Activated B cell treated with CpG ODN at 0.5 μM for 24 hours (primary cell): ENCODE data around the gene APOC3. TPM values are rescaled to one million over a fixed set of nuclear protein-coding genes. Genes with fewer than 3 reads are reported as not detected.

Experiments
- ATAC-seq: fragments of 200-7000 bp; cut with Tn5 transposase; one replicate; pipeline ENCODE4 v1.10.0; 2021; ENCODE audit warnings: low read depth, mild to moderate bottlenecking, moderate library complexity
- CTCF ChIA-PET: fragments of 350-600 bp; sonication (Branson Sonifier 250); formaldehyde crosslinking; loops from one replicate; lab custom pipeline; 2021; ENCODE audit warnings: antibody characterized with exemption; lab: Charles Lee
- POLR2A ChIA-PET: fragments of 350-600 bp; sonication (Branson Sonifier 250); formaldehyde crosslinking; loops from one replicate; lab custom pipeline; 2021; ENCODE audit warnings: antibody characterized with exemption; lab: Charles Lee
- DNase-seq: peaks from one replicate; pipeline ENCODE4 v3.0.0; 2022
- H3K27ac Mint-ChIP-seq: one replicate; pipeline ENCODE4 v1.8.0; 2020; ENCODE audit warnings: mixed read lengths
- H3K27me3 Mint-ChIP-seq: one replicate; pipeline ENCODE4 v1.8.0; 2021; ENCODE audit warnings: mixed read lengths
- H3K36me3 Mint-ChIP-seq: one replicate; pipeline ENCODE4 v1.8.0; 2021; ENCODE audit warnings: low read depth, mixed read lengths
- H3K4me1 Mint-ChIP-seq: one replicate; pipeline ENCODE4 v1.8.0; 2021; ENCODE audit warnings: mixed read lengths
- H3K4me3 Mint-ChIP-seq: one replicate; pipeline ENCODE4 v1.8.0; 2020; ENCODE audit warnings: mild to moderate bottlenecking, mixed read lengths
- H3K9me3 Mint-ChIP-seq: one replicate; pipeline ENCODE4 v1.8.0; 2020; ENCODE audit warnings: mixed read lengths
- CTCF ChIP-seq: fragments of 200-600 bp; IDR thresholded peaks from one replicate; pipeline ENCODE4 v1.8.0; 2022; ENCODE audit warnings: antibody characterized with exemption, mild to moderate bottlenecking
- intact Hi-C: fragments of 100-400 bp; cut with micrococcal nuclease; formaldehyde crosslinking; loops from one replicate; pipeline ENCODE4 v1.15.1; 2024
- total RNA-seq: library from RNA; stranded (reverse); gene quantifications from 2 replicates; pipeline ENCODE4 v1.2.3, GENCODE V29; 2022

APOC3 gene
- total RNA-seq, 1 donor from 2014 or later, result not detected

- DNase-seq (peak; percentile 81), ATAC-seq (peak; percentile 81)
- Mint-ChIP-seq H3K36me3 (peaks cover 49% of the 10 kb centered on the region), H3K4me3 (peak within 1 kb of the TSS; percentile 98), H3K27me3 (peaks cover 4% of the 10 kb centered on the region), H3K27ac (peak within 1 kb of the TSS; percentile 95), H3K4me1 (peaks cover 33% of the 10 kb centered on the region), H3K9me3 (no peaks in the 10 kb centered on the region)
- TF ChIP-seq CTCF, result no peak
- intact Hi-C loops, result loop anchor here (1.0 to 5.0 kb wide), 3 partner anchors 15 to 309 kb away; partner anchors contain the start of gene SIK3
- ChIA-PET CTCF (interaction anchor here (0.7 to 3.7 kb wide), 4 partner anchors 9 to 318 kb away, joined by 3 to 38 read pairs (median 6); no protein-coding TSS in a partner anchor), POLR2A (interaction anchor here (0.6 to 3.1 kb wide), 10 partner anchors 9 to 442 kb away, joined by 3 to 52 read pairs (median 6); partner anchors contain the start of genes BUD13, PAFAH1B2 and SIDT2)
Measured at GRCh38 chr11:116787786-116788486, 41.8 kb upstream of the APOC3 start, which contains the start of gene ZPR1. ZPR1 (minus strand) TSS chr11:116788023; CDS start chr11:116787990, 33 bp downstream.

GRCh38 chr11:116788534-116788933 is 41.2 kb upstream of the APOC3 start:
- peak overlapping the region; percentile 98 for H3K4me3 Mint-ChIP-seq
- ChIA-PET CTCF (interaction anchor here (1.4 to 3.7 kb wide), 2 partner anchors 10 to 316 kb away, joined by 3 to 38 read pairs; no protein-coding TSS in a partner anchor), POLR2A (interaction anchor here (1.0 to 3.1 kb wide), 6 partner anchors 14 to 442 kb away, joined by 4 to 52 read pairs (median 7); partner anchors contain the start of genes BUD13 and PAFAH1B2)
- peak overlapping the region; percentile 95 for H3K27ac Mint-ChIP-seq
- DNase-seq (no peak), ATAC-seq (no peak)
- H3K27me3 Mint-ChIP-seq, result peaks cover 4% of the 10 kb centered on the region
- H3K36me3 Mint-ChIP-seq, result peaks cover 43% of the 10 kb centered on the region
- no peak for TF ChIP-seq CTCF
- no peaks in the 10 kb centered on the region for H3K9me3 Mint-ChIP-seq
- intact Hi-C loops, result loop anchor here (1.0 to 5.0 kb wide), 3 partner anchors 15 to 309 kb away; partner anchors contain the start of gene SIK3
- H3K4me1 Mint-ChIP-seq, result peaks cover 33% of the 10 kb centered on the region

- POLR2A ChIA-PET, result interaction anchor here (1.1 kb wide), 1 partner anchor 441 kb away, joined by 5 read pairs; no protein-coding TSS in a partner anchor
- DNase-seq, result no peak
- H3K27ac Mint-ChIP-seq, result no peak overlapping the region
Measured at GRCh38 chr11:116788975-116789374, 40.7 kb upstream of the APOC3 start.

GRCh38 chr11:116790167-116791001 is 39.3 kb upstream of the APOC3 start:
- ATAC-seq (no peak), DNase-seq (no peak)
- Mint-ChIP-seq H3K36me3 (peaks cover 27% of the 10 kb centered on the region), H3K4me1 (peaks cover 33% of the 10 kb centered on the region), H3K27ac (no peak overlapping the region), H3K9me3 (no peaks in the 10 kb centered on the region), H3K27me3 (peaks cover 4% of the 10 kb centered on the region), H3K4me3 (no peak overlapping the region)
- no peak for TF ChIP-seq CTCF
- ChIA-PET POLR2A (interaction anchor here (1.1 kb wide), 1 partner anchor 46 kb away, joined by 3 read pairs; no protein-coding TSS in a partner anchor), CTCF (interaction anchor here (0.6 to 3.7 kb wide), 10 partner anchors 9 to 440 kb away, joined by 3 to 38 read pairs (median 4); partner anchors contain the start of gene APOA1)
- intact Hi-C loops, result loop anchor here (1.0 to 2.0 kb wide), 3 partner anchors 46 to 436 kb away; no protein-coding TSS in a partner anchor

More at GRCh38 chr11:116788975-116789374, 40.7 kb upstream of the APOC3 start:
- TF ChIP-seq CTCF, result no peak
- intact Hi-C loops, result loop anchor here (1.0 to 5.0 kb wide), 3 partner anchors 16 to 308 kb away; partner anchors contain the start of gene SIK3
- peaks cover 41% of the 10 kb centered on the region for H3K36me3 Mint-ChIP-seq
- H3K9me3 Mint-ChIP-seq, result no peaks in the 10 kb centered on the region
- H3K4me1 Mint-ChIP-seq, result peaks cover 33% of the 10 kb centered on the region
- peak overlapping the region; percentile 98 for H3K4me3 Mint-ChIP-seq
- CTCF ChIA-PET, result interaction anchor here (1.4 to 3.7 kb wide), 2 partner anchors 11 to 316 kb away, joined by 3 to 38 read pairs; no protein-coding TSS in a partner anchor
- H3K27me3 Mint-ChIP-seq, result peaks cover 4% of the 10 kb centered on the region
- ATAC-seq, result no peak
